Neural progenitor cell (in vitro differentiated cells): ENCODE results near the gene NFASC.

Experiments used
- CTCF ChIP-seq: fragments of 200-600 bp; sonication (generic); IDR thresholded peaks from 2 replicates; pipeline ENCODE4 v1.5.1; 2017; ENCODE audit warnings: antibody characterized with exemption, mild to moderate bottlenecking
- EZH2 ChIP-seq: fragments of 200-600 bp; sonication (generic); IDR thresholded peaks from 2 replicates; pipeline ENCODE4 v1.6.1; 2017; ENCODE audit warnings: antibody characterized with exemption, mild to moderate bottlenecking, moderate library complexity

DNA sequence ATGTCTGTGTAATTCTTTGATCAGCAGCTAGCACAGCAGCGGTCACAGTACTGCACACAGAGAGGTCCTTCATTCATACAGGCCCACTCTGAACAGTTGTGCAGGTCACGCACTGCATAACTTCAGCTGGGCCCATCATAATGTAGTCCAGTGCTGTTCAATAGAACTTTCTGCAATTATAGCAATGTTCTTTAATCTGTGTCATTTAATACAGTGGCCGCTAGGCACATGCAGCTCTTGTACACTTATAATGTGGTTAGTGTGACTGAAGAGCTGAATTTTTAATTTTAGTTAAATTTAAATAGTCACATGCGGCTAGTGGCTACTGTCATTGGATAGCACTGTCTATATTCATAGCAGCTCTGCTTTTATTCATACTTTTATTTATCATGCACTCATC lies 48.7 kb upstream of the NFASC start:
- TF ChIP-seq EZH2 (no peak), CTCF (no peak)
